Activated naive CD8-positive, alpha-beta T cell (primary cell): Measurements from ENCODE around the gene RAB31.

Experiments used
- H3K27ac Mint-ChIP-seq: one replicate; pipeline ENCODE4 v1.8.0; 2021; ENCODE audit warnings: mixed read lengths
- H3K27me3 Mint-ChIP-seq: one replicate; pipeline ENCODE4 v1.8.0; 2021; ENCODE audit warnings: mixed read lengths
- H3K36me3 Mint-ChIP-seq: one replicate; pipeline ENCODE4 v1.8.0; 2021; ENCODE audit warnings: mixed read lengths
- H3K4me1 Mint-ChIP-seq: one replicate; pipeline ENCODE4 v1.8.0; 2021; ENCODE audit warnings: low read depth, mixed read lengths
- H3K4me3 Mint-ChIP-seq: one replicate; pipeline ENCODE4 v1.8.0; 2021; ENCODE audit warnings: mild to moderate bottlenecking, mixed read lengths
- H3K9me3 Mint-ChIP-seq: one replicate; pipeline ENCODE4 v1.8.0; 2021; ENCODE audit warnings: low read depth, mixed read lengths

Gene RAB31

DNA sequence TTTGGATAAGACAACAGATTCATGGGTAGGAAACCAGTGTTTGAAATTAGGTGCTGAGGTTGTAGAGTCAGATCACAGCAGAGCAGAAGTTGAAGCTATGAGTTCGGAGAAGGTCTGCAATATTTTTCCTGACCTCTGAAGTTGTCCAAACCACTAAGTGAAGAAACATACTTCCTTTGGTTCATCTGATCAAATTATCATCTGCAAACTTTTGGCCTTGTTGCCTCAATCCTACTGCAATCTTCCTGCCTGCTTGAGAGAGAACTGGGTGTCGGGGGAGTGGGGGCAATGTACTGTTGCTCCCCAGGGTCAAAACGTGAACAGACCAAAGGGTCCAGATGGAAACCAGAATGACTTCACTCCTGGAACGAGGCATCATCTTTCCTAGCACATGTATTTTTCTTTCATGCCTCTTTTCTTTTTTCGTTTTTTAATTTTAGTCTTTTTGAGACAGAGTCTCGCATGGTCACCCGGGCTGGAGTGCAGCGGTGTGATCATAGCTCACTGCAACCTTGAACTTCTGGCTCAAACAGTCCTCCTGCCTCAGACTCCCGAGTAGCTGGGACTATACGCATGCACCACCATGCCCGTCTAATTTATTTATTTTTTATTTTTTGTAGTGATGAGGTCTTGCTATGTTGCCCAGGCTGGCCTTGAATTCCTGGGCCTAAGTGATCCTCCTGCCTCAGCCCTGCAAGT, 42.7 kb downstream of the RAB31 start:
- H3K27ac Mint-ChIP-seq = no peak overlapping the region
- H3K4me1 Mint-ChIP-seq = no peaks in the 10 kb centered on the region
- no peaks in the 10 kb centered on the region for H3K9me3 Mint-ChIP-seq

DNA sequence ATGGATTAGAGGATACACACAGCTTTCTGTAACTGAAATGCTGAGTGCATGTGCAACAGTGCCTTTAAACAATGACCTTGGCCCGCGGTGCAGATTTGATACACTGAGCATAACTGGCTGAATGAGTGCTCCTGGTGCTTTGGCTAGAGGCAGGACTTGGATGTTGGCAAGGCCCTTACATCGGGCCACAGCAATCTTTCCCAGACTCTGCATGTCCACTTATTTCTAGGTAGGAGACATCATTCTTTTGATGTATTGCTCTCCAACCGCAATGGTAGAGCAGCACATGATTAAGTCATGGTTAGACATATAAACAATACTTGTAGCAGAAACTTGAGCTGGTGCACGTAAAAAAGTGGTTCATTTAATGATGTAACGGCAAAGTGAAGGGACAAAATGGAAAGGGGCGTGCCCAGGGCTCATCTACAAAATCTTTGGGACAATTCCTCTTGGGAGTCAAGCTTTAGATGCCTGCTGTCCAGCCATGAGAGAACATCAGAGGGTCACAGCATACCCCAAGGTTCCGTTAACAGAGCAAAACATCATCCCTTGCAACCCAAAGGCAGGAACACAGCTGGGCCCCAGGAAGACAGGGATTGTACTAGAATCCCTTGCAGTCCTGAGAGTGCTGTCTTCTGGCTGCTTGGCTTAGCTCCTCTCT, 43.4 kb downstream of the RAB31 start:
- no peak overlapping the region for H3K27ac Mint-ChIP-seq

More for the DNA sequence above, 42.7 kb downstream of the RAB31 start:
- Mint-ChIP-seq H3K4me3 (no peak overlapping the region), H3K36me3 (no peaks in the 10 kb centered on the region), H3K27me3 (peaks cover 1% of the 10 kb centered on the region)

DNA sequence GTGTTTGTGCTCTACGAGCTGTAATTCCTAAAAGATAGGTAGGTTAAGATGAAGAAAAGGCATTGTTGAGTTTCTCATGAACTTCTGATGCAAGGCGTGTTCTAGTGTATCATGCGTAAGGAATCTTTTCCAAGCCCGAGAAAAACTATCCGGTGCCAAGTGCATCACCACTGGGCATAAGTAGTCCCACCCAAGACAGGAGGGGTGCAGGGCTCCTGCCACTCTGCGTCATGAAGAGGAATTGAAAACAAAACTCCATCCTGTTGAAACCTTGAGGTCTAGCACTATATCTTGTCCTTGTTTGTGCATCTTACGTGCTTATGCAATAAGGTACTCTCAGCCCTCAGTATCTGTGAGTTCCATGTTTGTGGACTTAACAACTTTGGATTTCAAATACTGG, 45.7 kb downstream of the RAB31 start:
- Mint-ChIP-seq H3K4me1 (peaks cover 2% of the 10 kb centered on the region), H3K27me3 (peaks cover 1% of the 10 kb centered on the region)

More for the DNA sequence above, 43.4 kb downstream of the RAB31 start:
- Mint-ChIP-seq H3K9me3 (no peaks in the 10 kb centered on the region), H3K27me3 (no peaks in the 10 kb centered on the region), H3K4me3 (no peak overlapping the region), H3K36me3 (no peaks in the 10 kb centered on the region), H3K4me1 (no peaks in the 10 kb centered on the region)

DNA sequence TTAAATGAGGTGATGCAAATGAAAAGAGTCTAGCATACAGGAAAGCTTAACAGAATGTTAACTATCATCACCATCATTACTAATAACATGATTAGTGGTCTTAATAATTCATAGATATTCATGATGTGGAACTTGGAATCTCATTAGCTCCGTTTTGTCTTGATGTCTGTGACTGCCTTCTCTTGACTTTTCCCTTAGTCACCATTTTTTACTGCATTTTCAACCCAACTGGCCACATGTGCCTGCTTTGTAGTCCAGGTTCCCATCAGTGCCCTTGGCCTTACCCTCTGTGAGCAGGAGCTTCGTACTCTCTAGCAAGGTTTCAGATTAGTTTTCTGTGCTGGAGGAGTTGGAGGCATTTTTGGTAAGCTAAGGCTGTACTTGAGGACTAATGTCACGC, 47.0 kb downstream of the RAB31 start:
- Mint-ChIP-seq H3K27ac (no peak overlapping the region), H3K4me3 (no peak overlapping the region), H3K36me3 (no peaks in the 10 kb centered on the region), H3K9me3 (no peaks in the 10 kb centered on the region), H3K4me1 (peaks cover 4% of the 10 kb centered on the region), H3K27me3 (peaks cover 2% of the 10 kb centered on the region)

More for the DNA sequence above, 45.7 kb downstream of the RAB31 start:
- Mint-ChIP-seq H3K4me3 (no peak overlapping the region), H3K9me3 (no peaks in the 10 kb centered on the region), H3K27ac (no peak overlapping the region), H3K36me3 (no peaks in the 10 kb centered on the region)

DNA sequence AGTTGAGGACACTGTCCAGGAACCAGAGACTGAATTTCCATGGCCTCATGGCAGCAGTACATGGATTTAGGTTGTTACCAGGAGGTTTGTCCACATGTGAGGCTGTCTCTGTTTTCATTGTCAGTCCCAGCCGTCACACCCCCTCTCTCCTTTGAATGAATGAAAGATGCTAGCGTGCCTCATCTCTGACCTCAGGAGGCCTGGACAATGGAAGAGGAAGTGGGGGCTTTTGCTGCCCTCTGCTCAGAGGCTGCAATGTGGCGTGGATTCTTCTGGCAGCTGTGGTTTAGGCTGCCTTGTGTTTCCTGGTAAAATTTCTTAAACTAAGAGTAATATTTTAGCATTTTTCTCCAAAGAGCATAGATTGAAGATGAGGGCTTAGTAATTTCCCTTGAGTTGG, 47.5 kb downstream of the RAB31 start:
- Mint-ChIP-seq H3K27ac (no peak overlapping the region), H3K4me1 (peaks cover 4% of the 10 kb centered on the region), H3K9me3 (no peaks in the 10 kb centered on the region), H3K27me3 (peaks cover 2% of the 10 kb centered on the region), H3K36me3 (no peaks in the 10 kb centered on the region), H3K4me3 (no peak overlapping the region)

DNA sequence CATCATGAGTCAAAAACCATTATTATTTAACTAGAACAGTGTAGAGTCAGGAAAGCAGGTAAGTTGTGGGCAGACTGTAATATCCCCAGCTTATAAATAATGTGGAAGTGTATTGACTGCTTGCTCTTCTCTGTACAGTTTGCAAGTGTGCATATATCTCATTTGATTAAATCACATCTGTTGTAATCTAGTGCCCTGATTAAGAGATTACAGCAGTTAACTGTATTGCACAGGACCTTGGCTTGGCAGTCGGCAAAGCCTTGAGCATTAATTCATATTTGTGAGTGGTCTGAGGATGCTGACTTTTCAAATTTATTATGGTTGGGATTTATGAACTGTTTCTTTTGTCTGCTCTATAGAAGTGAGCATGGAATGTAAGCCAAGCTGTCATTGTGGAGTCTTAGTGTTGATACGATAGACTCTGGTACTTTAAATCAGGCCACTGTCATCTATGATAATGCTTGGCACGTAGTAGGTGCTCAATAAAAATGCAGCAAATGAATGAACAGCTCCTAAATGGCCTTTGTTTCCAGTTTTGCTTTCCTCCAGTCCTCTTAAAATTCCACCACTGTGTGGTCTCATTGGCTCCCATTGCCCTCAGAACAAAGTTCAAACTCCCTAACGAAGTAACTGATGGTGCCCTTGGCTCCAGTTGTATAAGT, 48.3 kb downstream of the RAB31 start:
- Mint-ChIP-seq H3K4me3 (no peak overlapping the region), H3K9me3 (no peaks in the 10 kb centered on the region), H3K27me3 (peaks cover 2% of the 10 kb centered on the region), H3K4me1 (peaks cover 4% of the 10 kb centered on the region), H3K36me3 (no peaks in the 10 kb centered on the region), H3K27ac (no peak overlapping the region)

DNA sequence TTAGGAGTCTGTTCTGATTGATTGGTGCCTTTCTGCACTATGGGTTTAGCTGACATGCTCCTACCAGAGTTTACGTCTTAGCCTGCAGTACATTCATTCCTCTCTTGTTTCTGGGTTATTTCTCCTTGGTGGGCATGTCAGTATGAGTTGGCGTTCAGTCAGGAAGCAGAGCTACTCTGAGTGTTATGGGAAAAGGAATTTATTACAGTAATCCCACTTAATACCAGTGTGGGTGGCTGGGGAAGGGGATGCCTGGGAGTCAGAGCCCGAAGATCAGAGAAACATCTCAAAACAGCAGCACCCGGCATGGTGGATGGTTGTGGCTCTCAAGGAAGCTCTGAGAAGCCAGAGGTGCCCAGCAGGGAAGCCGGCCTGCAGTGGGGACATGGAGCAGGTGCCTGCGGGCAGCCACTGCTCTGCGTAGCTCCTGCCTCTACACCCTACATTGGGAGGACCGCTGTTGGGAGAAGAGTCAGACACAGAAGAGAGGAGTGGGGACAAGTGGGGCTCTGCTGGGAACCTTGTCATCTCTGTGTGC, 48.9 kb downstream of the RAB31 start:
- Mint-ChIP-seq H3K27me3 (peaks cover 2% of the 10 kb centered on the region), H3K27ac (no peak overlapping the region), H3K9me3 (no peaks in the 10 kb centered on the region), H3K4me3 (no peak overlapping the region), H3K4me1 (peaks cover 4% of the 10 kb centered on the region), H3K36me3 (no peaks in the 10 kb centered on the region)

DNA sequence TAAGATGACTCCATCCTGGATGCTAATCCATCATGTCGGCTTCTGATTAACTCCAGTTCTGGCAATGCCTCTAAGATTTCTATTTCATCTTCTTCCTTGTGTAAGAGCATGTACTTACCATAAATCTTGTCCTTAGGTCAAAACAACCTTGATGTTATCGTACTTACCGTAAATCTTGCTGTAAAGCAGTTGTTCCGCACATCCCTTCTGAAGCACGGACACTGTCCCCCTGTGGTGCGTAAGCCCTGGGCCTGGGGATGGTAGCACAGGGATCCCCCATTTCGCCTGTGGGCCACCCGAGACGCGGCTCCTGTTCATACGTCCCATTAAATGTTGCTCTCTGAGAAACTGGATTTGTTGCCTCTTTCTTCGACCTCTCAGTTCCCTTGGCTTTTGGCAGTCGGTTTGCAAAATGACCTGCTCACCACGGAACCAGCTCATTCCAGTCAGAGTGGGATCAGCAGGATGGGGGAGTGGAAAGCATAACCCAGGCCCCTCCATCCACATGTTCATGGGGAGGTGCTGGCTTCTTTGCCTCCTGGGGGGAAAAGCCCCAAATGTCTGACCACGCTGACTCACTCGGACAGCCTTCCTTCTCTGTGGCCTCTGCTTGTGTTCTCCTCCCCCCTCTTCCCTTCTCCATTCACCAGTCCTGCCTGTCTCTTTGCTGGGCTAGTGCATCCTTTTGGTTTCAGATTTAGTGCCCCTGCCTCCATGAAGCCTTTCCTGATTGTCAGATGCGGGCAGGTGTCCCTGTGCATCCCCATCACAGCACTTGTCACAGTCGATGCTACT, 49.9 kb downstream of the RAB31 start:
- no peaks in the 10 kb centered on the region for H3K9me3 Mint-ChIP-seq
- H3K4me1 Mint-ChIP-seq = peaks cover 4% of the 10 kb centered on the region
- no peak overlapping the region for H3K27ac Mint-ChIP-seq
- no peak overlapping the region for H3K4me3 Mint-ChIP-seq
- H3K36me3 Mint-ChIP-seq = no peaks in the 10 kb centered on the region
- peaks cover 2% of the 10 kb centered on the region for H3K27me3 Mint-ChIP-seq

DNA sequence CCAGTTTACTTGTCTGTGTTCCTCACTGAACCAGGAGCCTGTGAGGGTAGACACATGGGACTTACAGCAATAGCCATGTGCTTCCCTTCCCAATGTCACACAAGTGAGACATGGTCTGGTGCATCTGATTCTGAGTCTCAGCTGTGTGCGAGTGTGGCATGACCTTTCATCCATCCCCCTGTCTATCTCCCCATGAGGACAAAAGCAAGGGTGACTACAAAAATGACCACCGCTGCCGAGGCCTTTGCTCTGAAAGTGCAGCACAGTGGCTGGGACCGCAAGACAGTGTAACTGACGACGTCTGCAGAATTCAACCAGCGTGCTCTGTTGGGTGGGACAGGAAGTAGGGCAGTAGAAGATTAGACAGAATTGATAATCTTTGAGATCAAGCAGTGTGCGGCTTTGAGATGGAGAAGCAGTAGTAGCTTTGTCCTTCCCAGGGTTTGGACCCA, 50.5 kb downstream of the RAB31 start:
- Mint-ChIP-seq H3K4me3 (no peak overlapping the region), H3K9me3 (no peaks in the 10 kb centered on the region), H3K27ac (no peak overlapping the region), H3K36me3 (no peaks in the 10 kb centered on the region), H3K27me3 (peaks cover 2% of the 10 kb centered on the region), H3K4me1 (peaks cover 4% of the 10 kb centered on the region)

DNA sequence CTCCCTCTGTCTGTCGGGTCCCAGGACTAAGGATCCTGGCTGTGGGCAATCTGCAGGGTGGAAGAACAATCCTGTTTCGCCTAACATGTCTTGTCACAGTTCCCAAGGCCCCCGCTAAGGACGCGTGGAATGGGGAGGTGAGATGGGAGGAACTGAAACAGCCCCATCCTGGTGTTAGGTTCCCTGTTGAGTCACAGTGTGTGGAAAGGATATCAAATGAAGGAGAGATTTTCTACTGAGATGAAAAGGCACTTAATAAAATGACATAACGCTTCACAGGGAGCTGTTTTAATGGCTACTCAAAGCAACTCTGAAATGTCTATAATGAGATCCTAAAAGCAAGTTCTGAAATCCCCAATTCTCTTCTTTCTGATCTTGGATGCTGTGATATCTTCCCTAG, 52.5 kb downstream of the RAB31 start:
- H3K9me3 Mint-ChIP-seq = no peaks in the 10 kb centered on the region
- H3K27me3 Mint-ChIP-seq = peaks cover 6% of the 10 kb centered on the region

DNA sequence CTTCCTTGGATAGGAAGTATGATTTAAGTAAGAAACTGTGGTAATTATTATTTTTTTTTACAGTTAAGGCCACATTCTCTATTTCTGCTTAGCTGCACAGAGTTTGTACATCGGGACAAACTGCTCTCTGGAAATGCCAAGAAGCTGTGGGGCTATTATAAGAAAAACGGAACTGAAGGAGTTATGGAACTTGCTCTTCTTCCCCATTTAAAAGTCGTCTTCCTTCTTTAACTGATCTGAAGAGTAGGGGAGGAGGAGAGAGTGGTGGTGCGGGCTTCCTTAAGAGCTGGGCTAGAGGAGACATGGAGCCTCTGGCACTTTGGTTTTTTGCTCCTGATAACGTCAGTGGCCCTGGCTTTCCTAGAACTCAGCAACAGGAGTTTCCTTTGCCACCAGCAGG, 54.4 kb downstream of the RAB31 start:
- Mint-ChIP-seq H3K27me3 (peaks cover 6% of the 10 kb centered on the region), H3K36me3 (no peaks in the 10 kb centered on the region), H3K4me3 (no peak overlapping the region), H3K9me3 (no peaks in the 10 kb centered on the region), H3K27ac (no peak overlapping the region), H3K4me1 (peaks cover 4% of the 10 kb centered on the region)

More for the DNA sequence above, 52.5 kb downstream of the RAB31 start:
- H3K27ac Mint-ChIP-seq = no peak overlapping the region
- no peaks in the 10 kb centered on the region for H3K36me3 Mint-ChIP-seq
- peaks cover 4% of the 10 kb centered on the region for H3K4me1 Mint-ChIP-seq
- H3K4me3 Mint-ChIP-seq = no peak overlapping the region

DNA sequence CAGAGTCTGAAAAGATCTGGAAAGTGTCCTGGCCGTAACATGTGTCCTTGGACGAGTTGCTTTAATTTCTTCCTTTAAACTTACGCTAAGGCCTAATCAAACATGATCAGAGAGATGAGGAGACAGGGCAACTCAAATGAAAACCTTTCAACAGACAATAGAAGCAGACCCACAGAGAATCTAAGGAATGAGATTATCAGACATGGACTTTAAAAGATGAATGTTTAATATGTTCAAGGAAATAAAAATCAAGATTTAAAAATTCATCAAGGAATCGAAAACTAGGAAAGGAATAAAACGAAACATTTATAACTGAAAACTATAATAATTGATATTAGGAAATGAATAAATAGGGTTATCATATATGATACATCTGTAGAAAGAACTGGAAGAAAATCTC, 55.1 kb downstream of the RAB31 start:
- Mint-ChIP-seq H3K27me3 (peaks cover 6% of the 10 kb centered on the region), H3K36me3 (no peaks in the 10 kb centered on the region), H3K9me3 (no peaks in the 10 kb centered on the region), H3K4me3 (no peak overlapping the region), H3K4me1 (peaks cover 4% of the 10 kb centered on the region), H3K27ac (no peak overlapping the region)

DNA sequence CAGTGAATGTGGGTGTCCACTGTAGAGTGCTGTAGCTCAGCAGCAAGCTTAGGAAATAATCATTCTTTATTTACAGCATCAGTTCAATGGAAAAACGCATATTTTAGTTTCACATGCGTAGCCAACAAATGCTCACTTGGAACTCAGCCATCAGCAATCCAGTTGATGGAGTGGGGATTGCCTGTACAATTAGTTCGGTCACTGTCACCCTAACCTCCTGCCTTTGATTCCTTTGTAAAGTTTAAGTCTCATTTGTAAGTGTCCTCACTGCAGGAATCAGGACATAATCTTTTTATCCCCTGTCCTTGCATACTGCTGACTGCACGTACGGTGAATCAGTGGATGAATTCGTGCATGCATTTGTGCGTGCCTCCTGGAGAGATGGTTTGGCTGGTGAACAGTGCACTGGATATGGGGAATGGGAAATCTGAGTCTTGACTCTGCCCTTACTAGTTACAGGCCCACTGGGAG, 55.9 kb downstream of the RAB31 start:
- peaks cover 5% of the 10 kb centered on the region for H3K27me3 Mint-ChIP-seq

DNA sequence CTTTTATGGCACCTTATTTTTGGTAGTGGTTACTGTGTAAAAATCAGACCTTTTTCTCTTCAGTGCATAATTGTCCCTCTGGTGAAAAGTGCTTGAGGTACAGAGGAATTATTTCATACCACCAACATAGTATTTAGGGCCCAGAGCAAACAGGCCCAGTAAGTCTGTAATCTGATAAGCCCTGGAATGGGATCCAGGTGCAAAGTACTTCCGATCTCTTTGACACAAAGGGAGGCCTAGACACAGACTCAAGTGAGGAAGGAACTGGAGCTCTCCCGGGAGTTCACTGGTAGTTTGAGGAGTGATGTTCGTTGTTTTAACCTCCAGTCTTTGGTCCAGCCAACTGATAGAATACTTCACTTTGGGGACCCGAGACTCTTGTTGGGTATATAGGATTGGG, 57.4 kb downstream of the RAB31 start:
- no peak overlapping the region for H3K4me3 Mint-ChIP-seq
- H3K27me3 Mint-ChIP-seq = peaks cover 5% of the 10 kb centered on the region
- H3K36me3 Mint-ChIP-seq = no peaks in the 10 kb centered on the region
- no peaks in the 10 kb centered on the region for H3K9me3 Mint-ChIP-seq
- H3K27ac Mint-ChIP-seq = no peak overlapping the region
- no peaks in the 10 kb centered on the region for H3K4me1 Mint-ChIP-seq

More for the DNA sequence above, 55.9 kb downstream of the RAB31 start:
- H3K4me3 Mint-ChIP-seq = no peak overlapping the region
- H3K9me3 Mint-ChIP-seq = no peaks in the 10 kb centered on the region
- no peaks in the 10 kb centered on the region for H3K4me1 Mint-ChIP-seq
- no peaks in the 10 kb centered on the region for H3K36me3 Mint-ChIP-seq
- no peak overlapping the region for H3K27ac Mint-ChIP-seq
